ENCODE measurements around the gene SOBP. TPM values are rescaled to one million over a fixed set of nuclear protein-coding genes. Genes with fewer than 3 reads are reported as not detected.

The SOBP gene
- under 1 TPM in 1 of 2 donors, not detected in 1; 0.16 TPM for total RNA-seq
- 0 reads per million in 2 donors for total RNA-seq

- Mint-ChIP-seq H3K27ac (no peak within 1 kb of the TSS), H3K4me3 (peak within 1 kb of the TSS; percentile 99), H3K4me1 (peaks cover 23% of the 10 kb centered on the region), H3K27me3 (peaks cover 41% of the 10 kb centered on the region), H3K36me3 (ENCODE audit: low read depth) (peaks cover 9% of the 10 kb centered on the region)
- peak; percentile 64 for ATAC-seq
- H3K9me3 ChIP-seq (ENCODE audit: control insufficient read depth, low read length, poor library complexity, severe bottlenecking) = no peaks in the 10 kb centered on the region
- peak in 2 of 3 donors; percentile 26 to 29 for DNase-seq
These were observed at the start of gene SOBP for GRCh38 chr6:107489636-107490565. SOBP (plus strand) TSS chr6:107490117; CDS start chr6:107490617, 500 bp downstream.

- Mint-ChIP-seq H3K36me3 (ENCODE audit: low read depth) (peaks cover 6% of the 10 kb centered on the region), H3K27me3 (no peaks in the 10 kb centered on the region), H3K4me1 (peaks cover 20% of the 10 kb centered on the region), H3K27ac (no peak overlapping the region), H3K4me3 (no peak overlapping the region)
- DNase-seq (no peak), ATAC-seq (no peak)
- H3K9me3 ChIP-seq (ENCODE audit: control insufficient read depth, low read length, poor library complexity, severe bottlenecking) = no peaks in the 10 kb centered on the region
These were observed 49.0 kb upstream of the SOBP start for GRCh38 chr6:107440936-107441335.

- H3K4me3 Mint-ChIP-seq = no peak overlapping the region
- peaks cover 6% of the 10 kb centered on the region for H3K36me3 Mint-ChIP-seq (ENCODE audit: low read depth)
- no peak overlapping the region for H3K27ac Mint-ChIP-seq
- no peak for ATAC-seq
- no peaks in the 10 kb centered on the region for H3K9me3 ChIP-seq (ENCODE audit: control insufficient read depth, low read length, poor library complexity, severe bottlenecking)
- peaks cover 18% of the 10 kb centered on the region for H3K4me1 Mint-ChIP-seq
- H3K27me3 Mint-ChIP-seq = no peaks in the 10 kb centered on the region
- DNase-seq = no peak
These were observed 48.2 kb upstream of the SOBP start for GRCh38 chr6:107441682-107442081.

DNA sequence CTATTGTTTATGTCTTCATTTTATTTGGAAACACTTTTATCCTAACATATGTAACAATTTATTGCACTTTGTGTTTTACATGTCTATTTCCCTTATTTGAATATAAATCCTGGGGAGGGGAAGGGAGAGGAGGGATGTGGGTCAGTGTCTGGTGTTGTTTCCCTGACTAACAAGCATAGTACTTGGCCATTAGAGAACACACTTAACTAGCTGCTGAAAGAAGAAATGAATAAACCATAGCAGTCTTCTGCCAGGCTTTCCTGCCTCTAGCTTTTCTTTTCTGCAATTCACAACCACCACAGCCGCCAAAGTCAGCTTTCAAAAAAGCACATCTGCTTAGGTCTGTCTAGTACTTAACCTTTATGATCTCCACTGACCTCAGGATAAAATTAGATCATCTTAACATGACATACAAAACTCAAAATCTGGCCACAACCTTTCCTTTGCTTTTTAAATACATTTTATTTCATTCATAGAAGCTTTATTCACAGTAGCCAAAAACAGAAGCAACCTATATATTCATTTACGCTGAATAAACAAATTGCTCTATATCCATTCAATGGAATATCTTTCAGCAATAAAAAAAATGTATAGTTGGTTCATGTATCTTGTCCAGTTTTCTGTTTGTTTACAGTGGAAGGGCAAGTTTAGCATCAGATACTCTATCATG is 46.8 kb upstream of the SOBP start:
- no peaks in the 10 kb centered on the region for H3K9me3 ChIP-seq (ENCODE audit: control insufficient read depth, low read length, poor library complexity, severe bottlenecking)
- H3K4me1 Mint-ChIP-seq = peaks cover 14% of the 10 kb centered on the region
- ATAC-seq (no peak), DNase-seq (no peak)
- H3K27me3 Mint-ChIP-seq = no peaks in the 10 kb centered on the region
- H3K36me3 Mint-ChIP-seq (ENCODE audit: low read depth) = peaks cover 8% of the 10 kb centered on the region
- H3K27ac Mint-ChIP-seq = no peak overlapping the region
- H3K4me3 Mint-ChIP-seq = no peak overlapping the region

- Mint-ChIP-seq H3K4me1 (peaks cover 13% of the 10 kb centered on the region), H3K27me3 (no peaks in the 10 kb centered on the region), H3K36me3 (ENCODE audit: low read depth) (peaks cover 8% of the 10 kb centered on the region), H3K27ac (no peak overlapping the region), H3K4me3 (no peak overlapping the region)
- DNase-seq (no peak), ATAC-seq (no peak)
- no peaks in the 10 kb centered on the region for H3K9me3 ChIP-seq (ENCODE audit: control insufficient read depth, low read length, poor library complexity, severe bottlenecking)
These were observed 46.2 kb upstream of the SOBP start for GRCh38 chr6:107443608-107444267.

GRCh38 chr6:107444277-107444676 is 45.6 kb upstream of the SOBP start:
- peaks cover 10% of the 10 kb centered on the region for H3K4me1 Mint-ChIP-seq
- H3K27ac Mint-ChIP-seq = no peak overlapping the region
- H3K27me3 Mint-ChIP-seq = no peaks in the 10 kb centered on the region
- H3K9me3 ChIP-seq (ENCODE audit: control insufficient read depth, low read length, poor library complexity, severe bottlenecking) = no peaks in the 10 kb centered on the region
- H3K4me3 Mint-ChIP-seq = no peak overlapping the region
- no peak for DNase-seq
- ATAC-seq = no peak
- peaks cover 8% of the 10 kb centered on the region for H3K36me3 Mint-ChIP-seq (ENCODE audit: low read depth)

DNA sequence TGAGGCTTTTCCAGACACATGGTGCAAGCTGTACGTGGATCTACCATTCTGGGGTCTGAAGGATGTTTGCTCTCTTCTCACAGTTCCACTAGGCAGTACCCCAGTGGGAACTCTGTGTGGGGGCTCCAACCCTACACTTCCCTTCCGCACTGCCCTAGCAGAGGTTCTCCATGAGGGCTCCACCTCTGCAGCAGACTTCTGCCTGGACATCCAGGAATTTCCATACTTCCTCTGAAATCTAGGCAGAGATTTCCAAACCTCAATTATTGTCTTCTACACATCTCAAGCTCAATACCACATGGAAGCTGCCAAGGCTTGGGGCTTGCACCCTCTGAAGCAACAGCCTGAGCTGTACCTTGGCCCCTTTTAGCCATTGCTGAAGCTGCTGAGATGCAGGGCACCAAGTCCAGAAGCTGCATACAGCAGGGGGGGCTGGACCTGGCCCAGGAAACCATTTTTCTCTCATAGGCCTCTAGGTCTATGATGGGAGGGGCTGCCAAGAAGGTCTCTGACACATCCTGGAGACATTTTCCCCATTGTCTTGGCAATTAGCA is 42.2 kb upstream of the SOBP start:
- no peak for DNase-seq
- Mint-ChIP-seq H3K27ac (no peak overlapping the region), H3K4me3 (no peak overlapping the region), H3K36me3 (ENCODE audit: low read depth) (peaks cover 5% of the 10 kb centered on the region), H3K27me3 (no peaks in the 10 kb centered on the region), H3K4me1 (peaks cover 2% of the 10 kb centered on the region)
- ATAC-seq = no peak
- H3K9me3 ChIP-seq (ENCODE audit: control insufficient read depth, low read length, poor library complexity, severe bottlenecking) = no peaks in the 10 kb centered on the region

GRCh38 chr6:107448776-107449175 is 41.1 kb upstream of the SOBP start:
- H3K27me3 Mint-ChIP-seq = no peaks in the 10 kb centered on the region
- no peaks in the 10 kb centered on the region for H3K9me3 ChIP-seq (ENCODE audit: control insufficient read depth, low read length, poor library complexity, severe bottlenecking)
- DNase-seq (no peak), ATAC-seq (no peak)
- no peak overlapping the region for H3K4me3 Mint-ChIP-seq
- peaks cover 3% of the 10 kb centered on the region for H3K36me3 Mint-ChIP-seq (ENCODE audit: low read depth)
- no peak overlapping the region for H3K27ac Mint-ChIP-seq
- H3K4me1 Mint-ChIP-seq = peaks cover 2% of the 10 kb centered on the region

DNA sequence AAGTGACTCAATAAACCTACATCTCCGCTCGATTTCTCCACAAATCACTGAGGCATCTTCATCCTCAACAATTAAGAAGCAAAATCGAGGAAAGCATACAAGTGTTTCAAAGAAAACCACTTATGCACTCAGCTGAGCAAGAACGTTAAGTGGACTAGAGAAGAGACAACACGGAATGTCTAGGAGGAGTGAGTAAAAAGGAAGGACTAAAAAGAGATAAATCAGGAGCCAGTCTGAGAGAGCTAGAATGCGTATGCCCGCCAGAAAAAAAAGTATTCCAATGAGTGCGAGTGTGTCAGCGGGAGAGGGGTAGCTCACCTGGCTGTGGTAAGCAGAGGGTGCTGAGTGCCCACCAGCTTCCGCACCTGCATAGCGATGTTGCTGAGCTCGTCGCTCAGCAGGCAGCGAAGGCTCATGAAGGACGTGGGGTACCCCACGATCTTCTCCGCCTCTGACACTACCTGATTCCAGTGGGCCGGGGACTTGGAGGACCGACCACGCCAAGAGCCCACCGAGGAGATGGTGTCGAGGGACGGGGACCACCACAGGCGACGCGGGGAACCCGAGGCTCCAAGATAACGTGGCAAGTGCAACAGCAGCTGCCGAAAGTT is 31.1 kb upstream of the SOBP start:
- H3K4me1 Mint-ChIP-seq = peaks cover 25% of the 10 kb centered on the region
- peak overlapping the region; percentile 97 for H3K4me3 Mint-ChIP-seq
- peaks cover 2% of the 10 kb centered on the region for H3K36me3 Mint-ChIP-seq (ENCODE audit: low read depth)
- peak overlapping the region; percentile 97 for H3K27ac Mint-ChIP-seq
- DNase-seq (peak in 2 of 3 donors; percentile 8 to 13), ATAC-seq (peak; percentile 14)
- H3K27me3 Mint-ChIP-seq = no peaks in the 10 kb centered on the region
- H3K9me3 ChIP-seq (ENCODE audit: control insufficient read depth, low read length, poor library complexity, severe bottlenecking) = no peaks in the 10 kb centered on the region

- H3K9me3 ChIP-seq (ENCODE audit: control insufficient read depth, low read length, poor library complexity, severe bottlenecking) = no peaks in the 10 kb centered on the region
- H3K4me3 Mint-ChIP-seq = peak within 1 kb of the TSS; percentile 97
- H3K27ac Mint-ChIP-seq = peak within 1 kb of the TSS; percentile 97
- DNase-seq (peak; percentile 88 to 93 (median 89)), ATAC-seq (peak; percentile 99)
- no peaks in the 10 kb centered on the region for H3K27me3 Mint-ChIP-seq
- peaks cover 2% of the 10 kb centered on the region for H3K36me3 Mint-ChIP-seq (ENCODE audit: low read depth)
- peaks cover 25% of the 10 kb centered on the region for H3K4me1 Mint-ChIP-seq
These were observed 30.4 kb upstream of the SOBP start, which contains the start of gene PDSS2 for GRCh38 chr6:107459283-107460082. PDSS2 (minus strand) TSS chr6:107459564; CDS start chr6:107459285, 279 bp downstream.

DNA sequence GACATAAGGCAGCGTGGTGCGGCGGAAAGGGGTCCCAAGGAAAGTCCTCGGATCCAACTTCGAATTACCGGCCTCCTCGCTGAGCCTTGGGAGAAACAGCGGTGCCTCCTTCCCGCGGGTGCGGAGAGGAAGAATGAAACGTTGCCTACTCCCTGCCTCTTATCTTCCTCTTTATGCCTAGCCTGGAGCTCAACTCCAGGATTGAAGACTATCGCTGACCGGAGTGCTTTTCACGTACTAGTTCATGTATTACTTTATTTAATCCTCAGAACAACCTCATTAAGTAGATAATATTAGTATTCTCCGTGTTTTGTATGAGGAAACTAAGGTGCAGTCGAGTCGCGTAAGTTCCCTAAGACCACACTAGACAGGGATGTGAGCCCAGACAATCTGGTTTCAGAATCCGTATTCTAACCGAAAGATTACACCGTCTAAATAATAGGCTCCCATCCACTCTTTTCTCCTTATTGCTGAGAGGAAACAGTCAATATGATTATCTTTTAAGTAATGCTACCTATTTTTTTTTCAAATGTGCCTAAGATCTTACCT is 29.8 kb upstream of the SOBP start:
- Mint-ChIP-seq H3K27me3 (no peaks in the 10 kb centered on the region), H3K4me3 (peak overlapping the region; percentile 97), H3K27ac (peak overlapping the region; percentile 97), H3K36me3 (ENCODE audit: low read depth) (peaks cover 2% of the 10 kb centered on the region), H3K4me1 (peaks cover 23% of the 10 kb centered on the region)
- DNase-seq (no peak), ATAC-seq (no peak)
- H3K9me3 ChIP-seq (ENCODE audit: control insufficient read depth, low read length, poor library complexity, severe bottlenecking) = no peaks in the 10 kb centered on the region

- no peaks in the 10 kb centered on the region for H3K9me3 ChIP-seq (ENCODE audit: control insufficient read depth, low read length, poor library complexity, severe bottlenecking)
- Mint-ChIP-seq H3K4me3 (no peak overlapping the region), H3K27ac (no peak overlapping the region), H3K36me3 (ENCODE audit: low read depth) (no peaks in the 10 kb centered on the region), H3K4me1 (no peaks in the 10 kb centered on the region), H3K27me3 (peaks cover 23% of the 10 kb centered on the region)
- DNase-seq = no peak
- ATAC-seq = no peak
These were observed 23.9 kb upstream of the SOBP start for GRCh38 chr6:107466062-107466461.
